ENCODE measurements around the gene PCNX3.

PCNX3 gene

GRCh38 chr11:65579291-65579690 lies 36.3 kb upstream of the PCNX3 start:
- no peak overlapping the region for H3K27ac Mint-ChIP-seq
- peaks cover 29% of the 10 kb centered on the region for H3K4me1 Mint-ChIP-seq
- H3K9me3 Mint-ChIP-seq, result no peaks in the 10 kb centered on the region
- H3K4me3 Mint-ChIP-seq, result peak overlapping the region in 2 of 3 experiments; percentile 14 to 36
- peaks cover 19% of the 10 kb centered on the region for H3K27me3 Mint-ChIP-seq (ENCODE audit: low read depth)
- no peak for TF ChIP-seq CTCF (IDR thresholded peaks at IDR 0.05; ENCODE audit: unreplicated experiment in 3 of 3)
- no peaks in the 10 kb centered on the region for H3K36me3 Mint-ChIP-seq (ENCODE audit: low read depth)

GRCh38 chr11:65580031-65580692 lies 35.4 kb upstream of the PCNX3 start:
- Mint-ChIP-seq H3K27me3 (ENCODE audit: low read depth) (peaks cover 19% of the 10 kb centered on the region), H3K4me3 (no peak overlapping the region), H3K27ac (no peak overlapping the region), H3K9me3 (no peaks in the 10 kb centered on the region), H3K36me3 (ENCODE audit: low read depth) (no peaks in the 10 kb centered on the region), H3K4me1 (peaks cover 23% of the 10 kb centered on the region)
- no peak for TF ChIP-seq CTCF (IDR thresholded peaks at IDR 0.05; ENCODE audit: unreplicated experiment in 3 of 3)

GRCh38 chr11:65580756-65581155 lies 34.8 kb upstream of the PCNX3 start:
- no peak overlapping the region for H3K27ac Mint-ChIP-seq
- no peak for TF ChIP-seq CTCF (IDR thresholded peaks at IDR 0.05; ENCODE audit: unreplicated experiment in 3 of 3)
- peaks cover 17% of the 10 kb centered on the region for H3K4me1 Mint-ChIP-seq
- no peaks in the 10 kb centered on the region for H3K36me3 Mint-ChIP-seq (ENCODE audit: low read depth)
- H3K27me3 Mint-ChIP-seq (ENCODE audit: low read depth), result peaks cover 15% of the 10 kb centered on the region
- H3K9me3 Mint-ChIP-seq, result no peaks in the 10 kb centered on the region
- H3K4me3 Mint-ChIP-seq, result no peak overlapping the region

GRCh38 chr11:65581928-65582327 lies 33.6 kb upstream of the PCNX3 start:
- TF ChIP-seq CTCF (IDR thresholded peaks at IDR 0.05; ENCODE audit: unreplicated experiment in 3 of 3), result no peak
- Mint-ChIP-seq H3K27ac (no peak overlapping the region), H3K27me3 (ENCODE audit: low read depth) (peaks cover 15% of the 10 kb centered on the region), H3K9me3 (no peaks in the 10 kb centered on the region), H3K4me1 (peaks cover 22% of the 10 kb centered on the region), H3K4me3 (no peak overlapping the region), H3K36me3 (ENCODE audit: low read depth) (no peaks in the 10 kb centered on the region)

- Mint-ChIP-seq H3K4me3 (no peak overlapping the region), H3K27me3 (ENCODE audit: low read depth) (peaks cover 15% of the 10 kb centered on the region), H3K9me3 (no peaks in the 10 kb centered on the region), H3K36me3 (ENCODE audit: low read depth) (no peaks in the 10 kb centered on the region), H3K27ac (peak overlapping the region in 1 of 3 experiments; percentile 26), H3K4me1 (peaks cover 23% of the 10 kb centered on the region)
- TF ChIP-seq CTCF (IDR thresholded peaks at IDR 0.05; ENCODE audit: unreplicated experiment in 3 of 3), result no peak
Observed at GRCh38 chr11:65583589-65583988, 32.0 kb upstream of the PCNX3 start.

GRCh38 chr11:65584106-65584505 lies 31.5 kb upstream of the PCNX3 start:
- no peak overlapping the region for H3K27ac Mint-ChIP-seq
- H3K9me3 Mint-ChIP-seq, result no peaks in the 10 kb centered on the region
- no peak for TF ChIP-seq CTCF (IDR thresholded peaks at IDR 0.05; ENCODE audit: unreplicated experiment in 3 of 3)
- no peaks in the 10 kb centered on the region for H3K36me3 Mint-ChIP-seq (ENCODE audit: low read depth)
- peaks cover 20% of the 10 kb centered on the region for H3K4me1 Mint-ChIP-seq
- H3K27me3 Mint-ChIP-seq (ENCODE audit: low read depth), result peaks cover 15% of the 10 kb centered on the region
- H3K4me3 Mint-ChIP-seq, result no peak overlapping the region
